HEK293 (cell line): ENCODE measurements around the gene ANKRD23.
A peak's percentile ranks its signal among the peaks of the same experiment; 100 is the strongest.

ENCODE experiments used
- CTCF ChIA-PET: fragments of 350-600 bp; formaldehyde crosslinking; extraction: SDS; loops from one replicate; lab custom pipeline; 2021; ENCODE audit warnings: antibody characterized with exemption; lab: Yijun Ruan, JAX
- POLR2A ChIA-PET: fragments of 300-600 bp; formaldehyde crosslinking; extraction: SDS; loops from one replicate; lab custom pipeline; 2020; ENCODE audit warnings: antibody characterized with exemption, inconsistent platforms; lab: Yijun Ruan, JAX
- H3K27ac ChIP-seq: fragments of 200-500 bp; sonication (Bioruptor generic); 2 replicates; pipeline ENCODE4 v1.5.1; 2014; ENCODE audit warnings: low read depth, low read length, control low read depth, inconsistent platforms; ENCODE audit errors: extremely low read depth
- H3K36me3 ChIP-seq, 2 experiments: fragments of 200-500 bp in 1 of 2; sonication (Bioruptor generic) in 1 of 2; 1 replicate in 1 of 2; 2 replicates in 1 of 2; pipeline ENCODE4 v1.5.1; 2014 to 2017; ENCODE audit warnings: inconsistent platforms in 2 of 2, low read length in 2 of 2; ENCODE audit not compliant: control insufficient read depth in 2 of 2, insufficient read depth in 1 of 2
- H3K4me1 ChIP-seq: fragments of 200-500 bp; sonication (Bioruptor generic); 2 replicates; pipeline ENCODE4 v1.5.1; 2014; ENCODE audit warnings: mild to moderate bottlenecking, low read length, inconsistent platforms; ENCODE audit not compliant: control insufficient read depth, insufficient read depth
- H3K4me3 ChIP-seq: 2 replicates; pipeline ENCODE4 v1.5.1; 2011; ENCODE audit warnings: low read depth, mild to moderate bottlenecking, control low read depth, low read length, moderate library complexity
- H3K9me3 ChIP-seq: fragments of 200-500 bp; sonication (Bioruptor generic); 2 replicates; pipeline ENCODE4 v1.5.1; 2014; ENCODE audit warnings: low read depth, low read length, inconsistent platforms; ENCODE audit not compliant: control insufficient read depth, insufficient read depth
- BCL6B ChIP-seq: fragments of 450-650 bp; formaldehyde crosslinking; IDR thresholded peaks from 2 replicates; pipeline ENCODE4 v1.5.1; 2017; ENCODE audit warnings: missing biosample characterization, missing genetic modification characterization
- GLI4 ChIP-seq: fragments of 450-650 bp; formaldehyde crosslinking; IDR thresholded peaks from 2 replicates; pipeline ENCODE4 v1.5.1; 2016; ENCODE audit warnings: missing biosample characterization, missing genetic modification characterization
- KLF9 ChIP-seq: fragments of 450-650 bp; formaldehyde crosslinking; IDR thresholded peaks from 2 replicates; pipeline ENCODE4 v1.5.1; 2016; ENCODE audit warnings: missing biosample characterization, missing genetic modification characterization, low read depth
- MYNN ChIP-seq: fragments of 450-650 bp; formaldehyde crosslinking; IDR thresholded peaks from 2 replicates; pipeline ENCODE4 v1.5.1; 2016; ENCODE audit warnings: missing biosample characterization, missing genetic modification characterization, borderline replicate concordance
- YY1 ChIP-seq: fragments of 450-650 bp; formaldehyde crosslinking; IDR thresholded peaks from 2 replicates; pipeline ENCODE4 v1.5.1; 2018; ENCODE audit warnings: missing biosample characterization, missing genetic modification characterization
- ZBTB17 ChIP-seq: fragments of 450-650 bp; formaldehyde crosslinking; IDR thresholded peaks from 2 replicates; pipeline ENCODE4 v1.5.1; 2016; ENCODE audit warnings: missing biosample characterization, missing genetic modification characterization
- ZBTB48 ChIP-seq: fragments of 450-650 bp; formaldehyde crosslinking; IDR thresholded peaks from 2 replicates; pipeline ENCODE4 v1.5.1; 2016; ENCODE audit warnings: missing biosample characterization, missing genetic modification characterization
- ZNF423 ChIP-seq: fragments of 450-650 bp; formaldehyde crosslinking; IDR thresholded peaks from 2 replicates; pipeline ENCODE4 v1.5.1; 2016; ENCODE audit warnings: missing biosample characterization, missing genetic modification characterization
- ZNF433 ChIP-seq: fragments of 450-650 bp; formaldehyde crosslinking; IDR thresholded peaks from 2 replicates; pipeline ENCODE4 v1.5.1; 2016; ENCODE audit warnings: missing biosample characterization, missing genetic modification characterization, low read depth
- ZNF449 ChIP-seq: fragments of 450-650 bp; formaldehyde crosslinking; IDR thresholded peaks from 2 replicates; pipeline ENCODE4 v1.5.1; 2017; ENCODE audit warnings: missing biosample characterization, mild to moderate bottlenecking, missing genetic modification characterization, moderate library complexity
- ZNF513 ChIP-seq: fragments of 450-650 bp; IDR thresholded peaks from 2 replicates; pipeline ENCODE4 v1.5.1; 2018; ENCODE audit warnings: missing biosample characterization, missing genetic modification characterization
- ZNF558 ChIP-seq: fragments of 450-650 bp; formaldehyde crosslinking; IDR thresholded peaks from 2 replicates; pipeline ENCODE4 v1.5.1; 2016; ENCODE audit warnings: missing biosample characterization, missing genetic modification characterization
- ZNF580 ChIP-seq: fragments of 450-650 bp; formaldehyde crosslinking; IDR thresholded peaks from 2 replicates; pipeline ENCODE4 v1.5.1; 2016; ENCODE audit warnings: missing biosample characterization, missing genetic modification characterization
- ZNF621 ChIP-seq: fragments of 450-650 bp; formaldehyde crosslinking; IDR thresholded peaks from 2 replicates; pipeline ENCODE4 v1.5.1; 2017; ENCODE audit warnings: missing biosample characterization, missing genetic modification characterization

Gene ANKRD23

GRCh38 chr2:96884299-96885094, 40.7 kb upstream of the ANKRD23 start:
- Histone ChIP-seq H3K27ac (no peak overlapping the region), H3K9me3 (no peaks in the 10 kb centered on the region), H3K4me3 (no peak overlapping the region), H3K4me1 (0 out of 2 replicates have a peak, but pooled peaks cover 3% of the 10 kb centered on the region), H3K36me3 (no peaks in the 10 kb centered on the region)
- no peak for TF ChIP-seq ZNF558
- TF ChIP-seq ZNF449 (tag by site-specific recombination): peak; percentile 45; the same call in 1 of the 2 replicates
- POLR2A ChIA-PET: no interaction called here
- CTCF ChIA-PET: interaction anchor here (0.6 kb wide), 1 partner anchor 12 kb away, joined by 3 read pairs; no protein-coding TSS in a partner anchor

GRCh38 chr2:96883306-96883705, 39.5 kb upstream of the ANKRD23 start:
- CTCF ChIA-PET: interaction anchor here (0.7 kb wide), 1 partner anchor 274 kb away, joined by 4 read pairs; no protein-coding TSS in a partner anchor
- no peak for TF ChIP-seq ZNF513 (tag by site-specific recombination)
- TF ChIP-seq, all 188 proteins: peak for 0
- Histone ChIP-seq H3K4me1 (0 out of 2 replicates have a peak, but pooled peaks cover 3% of the 10 kb centered on the region), H3K36me3 (no peaks in the 10 kb centered on the region), H3K9me3 (no peaks in the 10 kb centered on the region), H3K27ac (no peak overlapping the region), H3K4me3 (no peak overlapping the region)
- POLR2A ChIA-PET: no interaction called here

GRCh38 chr2:96882906-96883305, 39.1 kb upstream of the ANKRD23 start:
- H3K36me3 ChIP-seq: no peaks in the 10 kb centered on the region
- TF ChIP-seq BCL6B (tag by site-specific recombination) (no peak), ZBTB48 (no peak), YY1 (tag by site-specific recombination) (no peak), KLF9 (no peak), ZNF423 (no peak), MYNN (no peak), ZNF621 (tag by site-specific recombination) (no peak), ZNF580 (tag by site-specific recombination) (no peak), GLI4 (tag by site-specific recombination) (no peak)
- no peaks in the 10 kb centered on the region for H3K9me3 ChIP-seq
- 0 out of 2 replicates have a peak, but pooled peaks cover 3% of the 10 kb centered on the region for H3K4me1 ChIP-seq
- POLR2A ChIA-PET: no interaction called here
- H3K27ac ChIP-seq: no peak overlapping the region
- H3K4me3 ChIP-seq: no peak overlapping the region
- CTCF ChIA-PET: no interaction called here

- H3K36me3 ChIP-seq: no peaks in the 10 kb centered on the region
- 0 out of 2 replicates have a peak, but pooled peaks cover 3% of the 10 kb centered on the region for H3K4me1 ChIP-seq
- POLR2A ChIA-PET: no interaction called here
- CTCF ChIA-PET: no interaction called here
- TF ChIP-seq ZBTB17 (tag by site-specific recombination) (no peak), ZNF433 (tag by site-specific recombination) (no peak)
- TF ChIP-seq, all 188 proteins: peak for 0
- no peaks in the 10 kb centered on the region for H3K9me3 ChIP-seq
- no peak overlapping the region for H3K4me3 ChIP-seq
- H3K27ac ChIP-seq: no peak overlapping the region
These were observed 38.4 kb upstream of the ANKRD23 start for GRCh38 chr2:96882230-96882629.
